ENCODE measurements around the gene FNDC3A.

FNDC3A gene

GRCh38 chr13:48975856-48976575, at the start of gene FNDC3A:
TSS of gene FNDC3A (plus strand) at chr13:48975912. CDS start at chr13:49006191, 30,279 bp downstream.
- DNase-seq (ENCODE audit: low read depth, low spot score), result peak; percentile 93

GRCh38 chr13:48928757-48929430, 46.8 kb upstream of the FNDC3A start:
- no peak for DNase-seq (ENCODE audit: low read depth, low spot score)

GRCh38 chr13:48930918-48931317, 44.8 kb upstream of the FNDC3A start:
- no peak for DNase-seq (ENCODE audit: low read depth, low spot score)

- DNase-seq (ENCODE audit: low read depth, low spot score), result no peak
Measured at GRCh38 chr13:48938308-48938943, 37.3 kb upstream of the FNDC3A start.

GRCh38 chr13:48939728-48940127, 36.0 kb upstream of the FNDC3A start:
- DNase-seq (ENCODE audit: low read depth, low spot score), result no peak

GRCh38 chr13:48942131-48942530, 33.6 kb upstream of the FNDC3A start:
- DNase-seq (ENCODE audit: low read depth, low spot score), result peak; percentile 41

- DNase-seq (ENCODE audit: low read depth, low spot score), result no peak
Measured at GRCh38 chr13:48944221-48944620, 31.5 kb upstream of the FNDC3A start.

- no peak for DNase-seq (ENCODE audit: low read depth, low spot score)
Measured at GRCh38 chr13:48945626-48946025, 30.1 kb upstream of the FNDC3A start.

GRCh38 chr13:48946163-48946562, 29.5 kb upstream of the FNDC3A start:
- no peak for DNase-seq (ENCODE audit: low read depth, low spot score)

GRCh38 chr13:48949566-48950500, 25.9 kb upstream of the FNDC3A start:
- no peak for DNase-seq (ENCODE audit: low read depth, low spot score)

- DNase-seq (ENCODE audit: low read depth, low spot score), result peak; percentile 15
Measured at GRCh38 chr13:48950501-48950875, 25.2 kb upstream of the FNDC3A start.

GRCh38 chr13:48954081-48954480, 21.6 kb upstream of the FNDC3A start:
- peak; percentile 82 for DNase-seq (ENCODE audit: low read depth, low spot score)

GRCh38 chr13:48955536-48955935, 20.2 kb upstream of the FNDC3A start:
- DNase-seq (ENCODE audit: low read depth, low spot score), result no peak

GRCh38 chr13:48961379-48961778, 14.3 kb upstream of the FNDC3A start:
- DNase-seq (ENCODE audit: low read depth, low spot score), result no peak

- no peak for DNase-seq (ENCODE audit: low read depth, low spot score)
Measured at GRCh38 chr13:48962281-48962680, 13.4 kb upstream of the FNDC3A start.

- no peak for DNase-seq (ENCODE audit: low read depth, low spot score)
Measured at GRCh38 chr13:48965736-48966135, 10.0 kb upstream of the FNDC3A start.

- DNase-seq (ENCODE audit: low read depth, low spot score), result no peak
Measured at GRCh38 chr13:48969685-48970084, 6.0 kb upstream of the FNDC3A start.

GRCh38 chr13:48973845-48974431, 1.8 kb upstream of the FNDC3A start:
- no peak for DNase-seq (ENCODE audit: low read depth, low spot score)

- no peak for DNase-seq (ENCODE audit: low read depth, low spot score)
Measured at GRCh38 chr13:48975101-48975855, 434 bp upstream of the FNDC3A start.

GRCh38 chr13:48976576-48977285, 1.0 kb downstream of the FNDC3A start:
- no peak for DNase-seq (ENCODE audit: low read depth, low spot score)

Data from astrocyte of the hippocampus (primary cell).